Sigmoid colon (tissue), 7 donors: ENCODE data around the gene ZNF462. TPM values are rescaled to one million over a fixed set of nuclear protein-coding genes. Genes with fewer than 3 reads are reported as not detected.

Experiments
- DNase-seq: peaks from one replicate; pipeline ENCODE4 v3.0.0-alpha.2; 2019
- H3K27ac ChIP-seq, 4 donors: fragments of 200-600 bp; sonication (generic); one replicate each; pipeline ENCODE4 v1.5.1; 2016 to 2019; ENCODE audit warnings: mild to moderate bottlenecking in 1 of 4
- H3K27me3 ChIP-seq, 3 donors: fragments of 200-600 bp; sonication (generic); one replicate each; pipeline ENCODE4 v1.5.1; 2019; ENCODE audit warnings: mild to moderate bottlenecking in 1 of 3
- H3K36me3 ChIP-seq, 4 donors: fragments of 200-600 bp; sonication (generic); one replicate each; pipeline ENCODE4 v1.5.1; 2016 to 2019
- H3K4me1 ChIP-seq, 4 donors: fragments of 200-600 bp; sonication (generic); one replicate each; pipeline ENCODE4 v1.5.1; 2017 to 2019
- H3K4me3 ChIP-seq, 4 donors: fragments of 200-600 bp; sonication (generic); one replicate each; pipeline ENCODE4 v1.5.1; 2017 to 2019; ENCODE audit warnings: mild to moderate bottlenecking in 2 of 4, moderate library complexity in 1 of 4
- H3K9me3 ChIP-seq, 4 donors: fragments of 200-600 bp in 3 of 4; sonication (generic) in 3 of 4; one replicate each; pipeline versions ENCODE4 v1.5.1 to v1.6.1; 2013 to 2019
- CTCF ChIP-seq, 4 experiments: fragments of 450-650 bp in 3 of 4; fragments of 200-600 bp in 1 of 4; IDR thresholded peaks; one replicate each; pipeline ENCODE4 v1.5.1; 2016 to 2019; ENCODE audit warnings: antibody characterized with exemption in 4 of 4, mild to moderate bottlenecking in 3 of 4, moderate library complexity in 2 of 4
- EP300 ChIP-seq, 4 donors: sonication (generic); formaldehyde crosslinking; IDR thresholded peaks; one replicate each; pipeline ENCODE4 v1.6.1; 2017; ENCODE audit warnings: antibody characterized with exemption in 4 of 4
- POLR2A ChIP-seq, 2 donors: fragments of 450-650 bp; IDR thresholded peaks; one replicate each; pipeline ENCODE4 v1.6.1; 2016; ENCODE audit warnings: antibody characterized with exemption in 2 of 2, mild to moderate bottlenecking in 2 of 2, moderate library complexity in 2 of 2
- POLR2AphosphoS5 ChIP-seq, 4 donors: sonication (generic); formaldehyde crosslinking; IDR thresholded peaks; one replicate each; pipeline ENCODE4 v1.6.1; 2017; ENCODE audit warnings: antibody characterized with exemption in 4 of 4
- WGBS, 2 donors: extraction: QIAGEN DNeasy Blood & Tissue Kit; methylation state at CpG; one replicate each; pipeline ENCODE4 v1.1.7; 2013; 5-methylcytosine and 5-hydroxymethylcytosine counted together
- intact Hi-C: fragments of 100-400 bp; cut with DNase I; formaldehyde crosslinking; loops from one replicate; pipeline ENCODE4 v1.15.1; 2023
- polyA plus RNA-seq, 3 donors: library from polyadenylated mRNA; stranded (reverse); fragments of 200-250 nt; gene quantifications; one replicate each; pipeline ENCODE4 v1.2.3, GENCODE V29; 2013
- total RNA-seq, 4 donors: library from RNA; depleted of rRNA; stranded (reverse); fragments of >200 nt; gene quantifications; one replicate each; pipeline ENCODE4 v1.1.0, GENCODE V29; 2016
- donor health status: healthy with polysubstance abuse.
- donor health status: Bipolar disorder and iron deficiency.
- donor health status: healthy.

ZNF462 gene
- total and polyA plus RNA-seq, 7 donors, result 0.60 to 33.8 (median 21.7) TPM

DNA sequence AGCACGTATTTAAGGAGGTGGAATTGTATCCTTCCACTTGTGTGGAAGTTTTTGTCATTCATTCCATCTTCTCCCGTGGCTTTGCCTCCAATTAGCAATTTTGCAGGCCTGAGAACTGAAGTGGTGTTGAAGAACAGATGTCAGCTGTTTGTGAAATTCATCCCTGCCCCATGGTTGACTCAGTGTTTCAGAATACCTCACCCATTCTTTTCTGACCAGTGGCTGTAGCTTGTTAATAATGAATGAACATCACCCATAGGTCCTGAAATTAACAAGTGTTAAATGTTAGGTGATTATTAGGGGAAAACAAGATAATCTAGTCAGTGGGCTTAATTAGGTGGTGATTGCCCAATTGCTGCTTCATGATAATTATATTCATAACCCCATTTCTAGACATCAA, 11.7 kb downstream of the ZNF462 start:
- Histone ChIP-seq H3K9me3 (no peaks in the 10 kb centered on the region), H3K36me3 (no peaks in the 10 kb centered on the region), H3K27me3 (no peaks in the 10 kb centered on the region), H3K4me1 (peaks cover 0 to 89% (median 75%) of the 10 kb centered on the region in 4 donors), H3K4me3 (no peak overlapping the region), H3K27ac (peak overlapping the region in 1 of 4 donors; percentile 11)
- intact Hi-C loops, result loop anchor here (10.0 kb wide), 1 partner anchor 410 kb away; the partner anchor contains the start of gene RAD23B
- WGBS, 2 donors, result 81 to 84% methylated on average over 2 of the region's 2 CpGs
- TF ChIP-seq CTCF (IDR thresholded peaks at IDR 0.05) (no peak), POLR2AphosphoS5 (IDR thresholded peaks at IDR 0.05) (no peak), EP300 (IDR thresholded peaks at IDR 0.05) (no peak), POLR2A (IDR thresholded peaks at IDR 0.05) (no peak)
- DNase-seq, result no peak

DNA sequence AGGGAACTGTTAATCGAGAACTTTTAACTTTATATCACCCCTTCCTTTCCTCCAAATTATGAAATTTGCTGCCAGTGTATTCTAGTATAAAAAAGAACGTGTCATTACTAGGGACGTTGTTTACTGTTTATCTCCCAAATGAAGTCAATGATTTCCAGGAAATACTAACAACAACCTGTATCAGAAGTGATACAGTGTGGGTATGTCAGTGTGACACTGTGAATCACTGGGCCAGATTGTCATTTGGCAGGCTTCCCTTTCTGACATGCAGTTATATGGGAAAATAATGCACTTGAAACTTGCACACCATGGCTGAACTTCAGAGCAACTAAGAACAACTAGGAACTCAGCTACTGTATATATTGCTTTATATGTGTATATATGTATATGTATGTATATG, 12.6 kb downstream of the ZNF462 start:
- no peak for DNase-seq
- no peaks in the 10 kb centered on the region for H3K9me3 ChIP-seq
- H3K4me1 ChIP-seq, result peaks cover 0 to 89% (median 75%) of the 10 kb centered on the region in 4 donors
- no peak for TF ChIP-seq CTCF (IDR thresholded peaks at IDR 0.05)
- TF ChIP-seq EP300 (IDR thresholded peaks at IDR 0.05), result no peak
- TF ChIP-seq POLR2AphosphoS5 (IDR thresholded peaks at IDR 0.05), result no peak
- no peak for TF ChIP-seq POLR2A (IDR thresholded peaks at IDR 0.05)
- no peaks in the 10 kb centered on the region for H3K36me3 ChIP-seq
- no peak overlapping the region for H3K4me3 ChIP-seq
- WGBS, 2 donors, result 61 to 78% methylated on average over 3 of the region's 3 CpGs
- intact Hi-C loops, result loop anchor here (10.0 kb wide), 1 partner anchor 409 kb away; the partner anchor contains the start of gene RAD23B
- no peaks in the 10 kb centered on the region for H3K27me3 ChIP-seq
- H3K27ac ChIP-seq, result no peak overlapping the region

GRCh38 chr9:106877345-106877744, 14.4 kb downstream of the ZNF462 start:
- peaks cover 0 to 86% (median 70%) of the 10 kb centered on the region in 4 donors for H3K4me1 ChIP-seq
- TF ChIP-seq EP300 (IDR thresholded peaks at IDR 0.05) (no peak), CTCF (IDR thresholded peaks at IDR 0.05) (no peak), POLR2A (IDR thresholded peaks at IDR 0.05) (no peak), POLR2AphosphoS5 (IDR thresholded peaks at IDR 0.05) (no peak)
- peak overlapping the region in 3 of 4 donors; percentile 72 to 80 (median 80) for H3K27ac ChIP-seq
- H3K9me3 ChIP-seq, result no peaks in the 10 kb centered on the region
- H3K4me3 ChIP-seq, result no peak overlapping the region
- DNase-seq, result peak; percentile 60
- H3K27me3 ChIP-seq, result no peaks in the 10 kb centered on the region
- intact Hi-C loops, result loop anchor here (10.0 kb wide), 1 partner anchor 407 kb away; the partner anchor contains the start of gene RAD23B
- WGBS, 2 donors, result 94 to 95% methylated on average over 6 of the region's 6 CpGs
- no peaks in the 10 kb centered on the region for H3K36me3 ChIP-seq

DNA sequence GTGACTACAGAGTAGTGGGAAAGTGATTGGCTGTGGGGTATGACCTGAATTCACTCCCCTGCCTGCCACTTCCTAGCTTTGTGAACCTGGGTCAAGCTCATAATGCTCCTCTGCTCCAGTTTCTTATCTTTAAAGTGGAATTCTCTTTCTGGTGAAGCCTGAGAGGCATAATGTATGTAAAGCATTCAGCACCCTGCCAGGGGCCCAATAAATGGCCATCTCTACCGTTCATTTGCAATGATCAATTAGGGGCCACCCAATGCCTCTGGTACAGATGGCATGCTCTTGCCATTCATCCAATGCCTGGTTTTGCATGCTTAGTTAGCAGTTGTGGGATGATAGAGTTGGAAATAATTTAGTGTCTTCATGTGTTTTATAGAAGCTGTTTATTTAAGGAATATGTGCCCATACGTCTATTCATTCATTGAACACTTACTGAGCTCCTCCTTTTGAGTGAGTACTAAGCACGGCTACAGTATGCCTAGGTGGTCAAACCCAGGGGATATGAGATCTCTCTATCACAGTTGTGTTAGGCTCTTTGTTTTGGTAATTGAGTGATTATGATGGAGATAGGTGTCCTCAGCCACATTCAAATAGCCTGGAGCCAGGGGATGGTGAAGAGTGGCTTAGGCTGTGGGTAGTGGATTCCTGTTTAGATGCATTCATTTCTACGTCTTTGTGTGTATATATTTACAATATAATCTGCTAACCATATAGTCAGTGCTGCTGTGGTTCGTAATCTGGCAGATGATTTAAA, 15.3 kb downstream of the ZNF462 start:
- WGBS, 2 donors, result 77 to 78% methylated on average over 5 of the region's 5 CpGs
- peaks cover 0 to 79% (median 69%) of the 10 kb centered on the region in 4 donors for H3K4me1 ChIP-seq

More for the DNA sequence above, 15.3 kb downstream of the ZNF462 start:
- Histone ChIP-seq H3K4me3 (no peak overlapping the region), H3K36me3 (no peaks in the 10 kb centered on the region), H3K27me3 (no peaks in the 10 kb centered on the region), H3K27ac (peak overlapping the region; percentile 72 to 80 (median 77)), H3K9me3 (no peaks in the 10 kb centered on the region)
- TF ChIP-seq CTCF (IDR thresholded peaks at IDR 0.05) (no peak), EP300 (IDR thresholded peaks at IDR 0.05) (no peak), POLR2AphosphoS5 (IDR thresholded peaks at IDR 0.05) (no peak), POLR2A (IDR thresholded peaks at IDR 0.05) (no peak)
- intact Hi-C loops, result loop anchor here (10.0 kb wide), 1 partner anchor 407 kb away; the partner anchor contains the start of gene RAD23B
- DNase-seq, result no peak
